H9 (cell line): ENCODE measurements around the gene SDC3. TPM values are rescaled to one million over a fixed set of nuclear protein-coding genes. Genes with fewer than 3 reads are reported as not detected.

ENCODE experiments used
- DNase-seq: peaks from one replicate; pipeline ENCODE4 v3.0.0-alpha.2; 2017
- H2AFZ ChIP-seq: one replicate; pipeline ENCODE4 v1.6.1; 2013; ENCODE audit warnings: mild to moderate bottlenecking, low read length, control low read depth, moderate library complexity
- H2AK5ac ChIP-seq: 2 replicates; pipeline ENCODE4 v1.6.1; 2013; ENCODE audit warnings: low read length, control low read depth, mixed read lengths; ENCODE audit not compliant: insufficient read length
- H2BK120ac ChIP-seq: one replicate; pipeline ENCODE4 v1.6.1; 2013; ENCODE audit warnings: low read depth, mild to moderate bottlenecking, low read length, control low read depth, inconsistent platforms; ENCODE audit not compliant: poor library complexity, severe bottlenecking
- H2BK12ac ChIP-seq: 2 replicates; pipeline ENCODE4 v1.6.1; 2013; ENCODE audit warnings: low read length, control low read depth, mixed read lengths, low read depth; ENCODE audit not compliant: insufficient read length
- H2BK15ac ChIP-seq: 2 replicates; pipeline ENCODE4 v1.6.1; 2013; ENCODE audit warnings: low read depth, low read length, control low read depth
- H2BK20ac ChIP-seq: one replicate; pipeline ENCODE4 v1.6.1; 2013; ENCODE audit warnings: low read depth, mild to moderate bottlenecking, low read length, control low read depth, inconsistent platforms; ENCODE audit not compliant: poor library complexity, severe bottlenecking
- H2BK5ac ChIP-seq: 2 replicates; pipeline ENCODE4 v1.6.1; 2013; ENCODE audit warnings: low read length, control low read depth, mixed read lengths; ENCODE audit not compliant: insufficient read length
- H3K14ac ChIP-seq: 2 replicates; pipeline ENCODE4 v1.6.1; 2013; ENCODE audit warnings: low read length, control low read depth; ENCODE audit not compliant: insufficient read depth
- H3K18ac ChIP-seq: 2 replicates; pipeline ENCODE4 v1.6.1; 2013; ENCODE audit warnings: low read depth, mild to moderate bottlenecking, mixed read lengths, low read length, control low read depth; ENCODE audit not compliant: insufficient read length
- H3K23ac ChIP-seq: 2 replicates; pipeline ENCODE4 v1.6.1; 2013; ENCODE audit warnings: low read length, control low read depth, mixed read lengths, low read depth; ENCODE audit not compliant: insufficient read length
- H3K23me2 ChIP-seq: 2 replicates; pipeline ENCODE4 v1.6.1; 2013; ENCODE audit warnings: low read depth, mild to moderate bottlenecking, mixed read lengths, low read length, control low read depth; ENCODE audit not compliant: insufficient read length, poor library complexity, severe bottlenecking
- H3K27ac ChIP-seq: 2 replicates; pipeline ENCODE4 v1.5.1; 2013; ENCODE audit warnings: low read length, control low read depth, mixed read lengths, low read depth; ENCODE audit not compliant: insufficient read length
- H3K27me3 ChIP-seq: 2 replicates; pipeline ENCODE4 v1.6.1; 2013; ENCODE audit warnings: low read length, control low read depth, inconsistent platforms; ENCODE audit not compliant: insufficient read depth
- H3K4ac ChIP-seq: 2 replicates; pipeline ENCODE4 v1.6.1; 2013; ENCODE audit warnings: low read depth, mild to moderate bottlenecking, control low read depth, inconsistent platforms, low read length, moderate library complexity
- H3K4me1 ChIP-seq: 2 replicates; pipeline ENCODE4 v1.6.1; 2013; ENCODE audit warnings: low read length, control low read depth, inconsistent platforms; ENCODE audit not compliant: insufficient read depth
- H3K4me2 ChIP-seq: 2 replicates; pipeline ENCODE4 v1.6.1; 2013; ENCODE audit warnings: low read length, control low read depth, mixed read lengths; ENCODE audit not compliant: insufficient read length, insufficient read depth
- H3K56ac ChIP-seq: 2 replicates; pipeline ENCODE4 v1.6.1; 2013; ENCODE audit warnings: low read depth, mild to moderate bottlenecking, mixed read lengths, low read length, control low read depth; ENCODE audit not compliant: insufficient read length
- H3K79me1 ChIP-seq: 2 replicates; pipeline ENCODE4 v1.6.1; 2013; ENCODE audit warnings: low read depth, mild to moderate bottlenecking, moderate library complexity, low read length, control low read depth, inconsistent platforms; ENCODE audit not compliant: insufficient read depth, poor library complexity, severe bottlenecking
- H3K79me2 ChIP-seq: 2 replicates; pipeline ENCODE4 v1.6.1; 2013; ENCODE audit warnings: low read length, control low read depth, inconsistent platforms; ENCODE audit not compliant: insufficient read depth
- H3K9ac ChIP-seq: 2 replicates; pipeline ENCODE4 v1.6.1; 2013; ENCODE audit warnings: low read length, control low read depth, mixed read lengths; ENCODE audit not compliant: insufficient read length; ENCODE audit errors: extremely low read depth
- H3K9me3 ChIP-seq: one replicate; pipeline ENCODE4 v1.6.1; 2013; ENCODE audit warnings: low read depth, low read length, inconsistent platforms; ENCODE audit not compliant: control insufficient read depth
- H3T11ph ChIP-seq: one replicate; pipeline ENCODE4 v1.6.1; 2013; ENCODE audit warnings: mild to moderate bottlenecking, low read length, control low read depth, inconsistent platforms
- H4K20me1 ChIP-seq: one replicate; pipeline ENCODE4 v1.6.1; 2013; ENCODE audit not compliant: control insufficient read depth, insufficient read length, insufficient read depth
- H4K5ac ChIP-seq: 2 replicates; pipeline ENCODE4 v1.6.1; 2013; ENCODE audit warnings: low read depth, mild to moderate bottlenecking, mixed read lengths, low read length, control low read depth; ENCODE audit not compliant: insufficient read length
- H4K8ac ChIP-seq: replicated peaks from 2 replicates; pipeline ENCODE4 v1.6.1; 2013; ENCODE audit warnings: low read length, control low read depth, mixed read lengths, low read depth; ENCODE audit not compliant: insufficient read length
- H4K91ac ChIP-seq: 2 replicates; pipeline ENCODE4 v1.6.1; 2013; ENCODE audit warnings: low read depth, mild to moderate bottlenecking, moderate library complexity, mixed read lengths, low read length, control low read depth; ENCODE audit not compliant: insufficient read length
- H3K27ac Mint-ChIP-seq, 3 experiments: 2 replicates in 2 of 3; 3 replicates in 1 of 3; pipeline ENCODE4 v1.8.0; 2020 to 2021; ENCODE audit warnings: mixed read lengths in 3 of 3, mild to moderate bottlenecking in 1 of 3, moderate library complexity in 1 of 3
- H3K27me3 Mint-ChIP-seq: 2 replicates; pipeline ENCODE4 v1.8.0; 2021; ENCODE audit warnings: low read depth, mild to moderate bottlenecking, moderate library complexity, mixed read lengths
- H3K36me3 Mint-ChIP-seq, 3 experiments: 2 replicates in 2 of 3; 3 replicates in 1 of 3; pipeline ENCODE4 v1.8.0; 2020 to 2021; ENCODE audit warnings: low read depth in 3 of 3, mixed read lengths in 3 of 3; ENCODE audit not compliant: insufficient read depth in 1 of 3
- H3K4me1 Mint-ChIP-seq, 2 experiments: 2 replicates each; pipeline ENCODE4 v1.8.0; 2020; ENCODE audit warnings: mixed read lengths in 2 of 2
- H3K4me3 Mint-ChIP-seq, 2 experiments: 2 replicates in 1 of 2; 3 replicates in 1 of 2; pipeline ENCODE4 v1.8.0; 2020 to 2021; ENCODE audit warnings: mild to moderate bottlenecking in 2 of 2, mixed read lengths in 2 of 2, moderate library complexity in 1 of 2
- H3K9me3 Mint-ChIP-seq, 2 experiments: 2 replicates in 1 of 2; 3 replicates in 1 of 2; pipeline ENCODE4 v1.8.0; 2020; ENCODE audit warnings: mild to moderate bottlenecking in 2 of 2, mixed read lengths in 2 of 2, moderate library complexity in 1 of 2
- CTCF ChIP-seq: fragments of 200-600 bp; sonication (generic); conservative IDR thresholded peaks from 3 replicates; pipeline ENCODE4 v1.8.0; 2021; ENCODE audit warnings: antibody characterized with exemption, mild to moderate bottlenecking
- WGBS: extraction: QIAGEN DNeasy Blood & Tissue Kit; methylation state at CpG from one replicate; pipeline ENCODE4 v1.1.7; 2013; ENCODE audit warnings: missing lambda C conversion rate, low lambda C conversion rate, mixed read lengths; ENCODE audit not compliant: insufficient read length; ENCODE audit errors: extremely low coverage; 5-methylcytosine and 5-hydroxymethylcytosine counted together
- total RNA-seq: library from RNA; stranded (reverse); gene quantifications from 2 replicates; pipeline ENCODE4 v1.2.1, GENCODE V29; 2021

Gene SDC3
- total RNA-seq, 1 experiment from 2014 or later, result 25.9 TPM

- Histone ChIP-seq H4K5ac (no peak overlapping the region), H2BK20ac (no peak overlapping the region), H3K23ac (no peak overlapping the region), H4K20me1 (peaks cover 6% of the 10 kb centered on the region), H3K14ac (no peak overlapping the region), H4K8ac (no peak overlapping the region), H3K4me2 (no peak overlapping the region), H3K27ac (no peak overlapping the region), H3K18ac (no peak overlapping the region), H3K4ac (no peak overlapping the region), H3K27me3 (no peaks in the 10 kb centered on the region), H4K91ac (no peak overlapping the region), H2BK15ac (no peak overlapping the region), H3K79me2 (0 out of 2 replicates have a peak, but pooled peaks cover 2% of the 10 kb centered on the region), H3K9me3 (no peaks in the 10 kb centered on the region), H2BK12ac (no peak overlapping the region), H3K56ac (no peak overlapping the region), H3K4me1 (no peaks in the 10 kb centered on the region; the same call in 1 of the 2 replicates), H3K79me1 (no peaks in the 10 kb centered on the region), H2BK120ac (no peak overlapping the region), H3K9ac (no peak overlapping the region), H3K23me2 (peaks cover 7% of the 10 kb centered on the region), H3T11ph (no peak overlapping the region), H2AK5ac (no peak overlapping the region), H2BK5ac (no peak overlapping the region), H2AFZ (no peak overlapping the region)
- WGBS, result no CpG with 5 or more reads among the region's 8 CpGs
- Mint-ChIP-seq H3K9me3 (no peaks in the 10 kb centered on the region), H3K4me3 (no peak overlapping the region), H3K27me3 (peaks cover 17% of the 10 kb centered on the region), H3K36me3 (no peaks in the 10 kb centered on the region), H3K27ac (peak overlapping the region in 2 of 3 experiments; percentile 37 to 83; a peak in 3 of 7 replicates), H3K4me1 (peaks cover 35 to 55% of the 10 kb centered on the region in 2 experiments)
- no peak for DNase-seq
- TF ChIP-seq CTCF, result no peak
Observed at GRCh38 chr1:30903343-30904034, 5.1 kb downstream of the SDC3 start.
